ENCODE results near the gene CTIF. TPM values are rescaled to one million over a fixed set of nuclear protein-coding genes. Genes with fewer than 3 reads are reported as not detected.

Gene CTIF
- total RNA-seq, 1 experiment from 2014 or later: 3.5 TPM

DNA sequence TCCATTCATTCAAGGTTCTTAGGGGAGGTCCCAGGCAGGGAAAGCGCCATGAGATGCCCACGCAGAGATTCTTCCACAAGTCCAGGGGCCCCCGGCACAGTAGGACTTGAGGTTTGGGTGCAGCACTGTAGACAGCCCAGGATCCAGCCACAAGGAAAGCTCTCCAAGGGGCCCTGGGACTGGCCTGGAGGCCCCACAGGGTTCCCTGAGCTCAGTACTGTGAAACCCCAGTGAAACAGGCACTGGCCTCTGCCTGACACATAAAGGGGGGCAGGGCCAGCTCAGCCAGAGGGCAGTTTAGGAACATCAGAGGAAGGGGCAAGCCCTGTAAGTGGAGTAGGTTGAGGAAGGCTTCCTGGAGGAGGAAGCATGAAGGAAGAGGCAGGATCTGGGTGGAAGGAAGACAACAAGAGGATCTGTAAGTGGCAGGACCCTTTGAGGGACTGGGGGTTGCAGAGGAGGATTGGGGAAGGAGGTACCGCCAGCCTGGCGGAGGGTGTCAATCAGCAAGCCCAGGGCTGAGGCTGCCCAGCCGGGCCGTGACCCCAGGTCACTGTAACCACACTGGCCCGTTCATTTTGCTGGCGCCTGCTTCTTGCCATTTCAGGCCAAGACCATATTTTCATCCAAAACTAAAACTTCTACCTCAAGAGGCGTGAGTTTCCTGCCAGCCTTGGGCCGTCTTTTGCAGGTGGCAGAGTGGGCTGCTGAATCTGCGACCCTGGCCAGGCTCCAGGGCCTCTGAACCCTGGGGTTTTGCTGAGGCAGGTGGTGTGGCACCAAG, 236.7 kb downstream of the CTIF start:
- no peak for DNase-seq (ENCODE audit: low read depth)

DNA sequence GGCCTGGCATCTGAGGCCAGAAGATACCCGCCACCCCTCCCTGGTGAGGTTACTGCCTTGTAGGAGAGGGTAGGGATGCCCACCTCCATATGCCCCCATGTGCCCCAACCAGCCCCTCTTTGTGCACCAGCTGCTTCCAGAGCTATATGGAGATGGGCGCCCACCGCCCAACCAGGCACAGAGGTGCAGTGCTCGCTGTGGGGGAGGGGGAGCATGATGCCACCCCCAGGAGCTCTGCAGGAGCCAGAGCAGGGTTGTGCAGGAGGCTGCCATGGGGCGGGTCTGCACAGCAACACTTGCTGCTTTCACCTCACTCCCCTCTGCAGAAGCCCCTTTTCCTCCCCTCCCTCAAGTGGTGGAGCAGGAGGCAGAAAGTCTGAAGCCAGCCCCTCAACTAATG, 237.3 kb downstream of the CTIF start:
- DNase-seq (ENCODE audit: low read depth): no peak

GRCh38 chr18:48776641-48777025, 237.8 kb downstream of the CTIF start:
- DNase-seq (ENCODE audit: low read depth): no peak

GRCh38 chr18:48777026-48777743, 238.4 kb downstream of the CTIF start:
- peak; percentile 31 for DNase-seq (ENCODE audit: low read depth)

- peak; percentile 64 for DNase-seq (ENCODE audit: low read depth)
These were observed 238.9 kb downstream of the CTIF start for GRCh38 chr18:48777744-48778116.

DNA sequence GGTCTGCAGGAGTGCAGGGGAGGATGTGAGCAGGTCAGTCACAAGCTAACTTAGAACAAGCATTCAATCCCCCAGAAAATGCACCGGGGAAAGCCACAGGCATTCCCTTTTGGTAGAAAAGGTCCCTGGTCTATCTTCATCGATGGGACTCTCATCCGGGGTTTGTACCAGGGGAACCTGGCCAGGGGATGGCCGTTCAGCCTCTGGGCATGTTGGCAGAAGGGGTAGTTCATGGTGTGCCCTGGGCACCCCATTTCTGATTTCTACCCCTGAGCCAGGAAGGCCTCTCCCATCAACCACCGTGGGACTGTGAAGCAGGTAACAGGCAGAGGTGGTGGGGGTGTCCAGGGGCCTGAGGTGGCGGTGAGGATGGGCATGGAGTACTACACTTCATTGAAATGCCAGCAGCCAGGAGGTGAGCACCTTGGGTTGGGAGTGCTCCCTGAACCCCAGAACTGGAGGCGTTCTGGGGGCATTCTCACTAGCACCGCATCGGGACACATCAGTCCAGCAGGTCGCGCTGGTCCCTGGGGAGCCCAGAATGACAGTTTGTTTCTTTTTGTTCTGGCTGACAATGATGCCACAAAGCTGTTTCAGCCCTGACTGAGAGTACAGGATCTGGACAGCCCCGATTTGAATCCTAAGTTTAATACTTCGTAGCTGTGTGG, 239.6 kb downstream of the CTIF start:
- no peak for DNase-seq (ENCODE audit: low read depth)

DNA sequence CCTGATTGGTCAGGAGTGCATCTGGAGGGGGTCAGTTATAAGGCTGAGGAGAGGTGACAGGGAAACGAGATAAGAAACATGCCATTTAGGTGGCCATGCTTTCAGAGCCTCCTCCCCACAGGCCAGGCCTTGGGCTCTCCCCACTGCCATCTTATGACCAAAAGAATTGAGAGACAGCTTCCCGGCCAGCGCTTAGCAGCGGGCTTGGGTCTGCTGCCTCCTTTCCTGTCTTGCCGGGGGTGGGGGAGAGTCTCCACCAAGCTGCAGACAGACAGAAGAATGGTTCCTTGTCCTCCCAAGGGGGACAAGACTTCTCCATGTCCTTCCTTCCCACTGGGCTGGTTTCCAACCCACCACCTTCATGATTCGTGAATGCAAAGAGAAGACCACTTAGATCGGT, 240.6 kb downstream of the CTIF start:
- no peak for DNase-seq (ENCODE audit: low read depth)

- no peak for DNase-seq (ENCODE audit: low read depth)
These were observed 241.5 kb downstream of the CTIF start for GRCh38 chr18:48780201-48780912.

DNA sequence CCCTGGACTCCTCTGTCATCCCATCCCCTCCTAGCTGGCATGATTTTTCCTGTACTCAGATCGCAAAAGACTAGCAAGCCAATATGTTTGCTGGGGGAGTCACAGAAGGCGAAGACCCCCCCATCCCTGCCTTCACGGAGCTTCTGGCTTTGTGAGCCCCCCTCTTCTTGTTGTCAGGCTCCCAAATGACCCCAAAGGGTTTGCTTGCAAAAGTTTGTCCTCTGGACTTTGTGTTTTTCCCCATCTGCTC, 242.0 kb downstream of the CTIF start:
- no peak for DNase-seq (ENCODE audit: low read depth)

DNA sequence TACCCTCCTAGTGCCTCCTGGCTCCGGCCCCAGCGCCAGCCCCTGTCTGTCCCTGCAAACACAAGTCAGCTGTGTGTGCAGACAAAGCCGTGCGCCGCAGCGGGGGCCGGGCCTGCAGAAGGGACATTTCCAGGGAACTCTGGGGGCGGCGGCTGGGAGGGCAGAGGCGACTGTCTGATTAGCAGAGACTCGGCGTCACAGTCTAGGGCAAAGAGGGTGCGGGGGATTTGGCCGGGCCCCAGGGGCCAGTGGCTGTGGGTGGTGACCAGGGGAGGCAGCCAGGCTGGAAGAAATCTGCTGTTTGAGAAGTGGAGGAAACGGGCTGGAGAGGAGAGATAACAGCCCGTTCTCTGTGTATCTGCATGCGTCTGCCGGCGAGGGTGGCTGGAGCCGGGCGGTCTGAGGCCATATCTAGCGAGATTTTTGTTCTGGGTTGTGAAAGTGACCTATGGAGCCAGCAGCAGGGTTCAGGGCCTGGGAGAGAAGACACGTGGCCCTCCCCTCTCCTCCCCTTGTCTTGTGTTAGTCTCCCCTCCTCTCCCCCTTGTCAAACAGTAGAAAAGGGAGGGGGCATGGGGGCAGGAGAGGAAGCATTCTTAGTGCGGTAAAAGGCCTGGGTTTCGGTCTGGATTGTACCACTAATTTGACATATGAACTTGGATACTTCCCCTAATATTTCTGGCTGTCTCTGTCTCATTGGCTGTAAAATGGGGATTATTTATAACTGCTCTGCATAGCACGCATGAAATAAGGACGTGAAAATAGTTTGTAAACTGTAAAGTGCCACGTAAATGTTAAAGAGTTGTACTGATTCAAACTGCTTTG, 242.5 kb downstream of the CTIF start:
- DNase-seq (ENCODE audit: low read depth): no peak

- no peak for DNase-seq (ENCODE audit: low read depth)
These were observed 243.1 kb downstream of the CTIF start for GRCh38 chr18:48781988-48782363.

GRCh38 chr18:48782381-48782861, 243.6 kb downstream of the CTIF start:
- DNase-seq (ENCODE audit: low read depth): peak; percentile 76

DNA sequence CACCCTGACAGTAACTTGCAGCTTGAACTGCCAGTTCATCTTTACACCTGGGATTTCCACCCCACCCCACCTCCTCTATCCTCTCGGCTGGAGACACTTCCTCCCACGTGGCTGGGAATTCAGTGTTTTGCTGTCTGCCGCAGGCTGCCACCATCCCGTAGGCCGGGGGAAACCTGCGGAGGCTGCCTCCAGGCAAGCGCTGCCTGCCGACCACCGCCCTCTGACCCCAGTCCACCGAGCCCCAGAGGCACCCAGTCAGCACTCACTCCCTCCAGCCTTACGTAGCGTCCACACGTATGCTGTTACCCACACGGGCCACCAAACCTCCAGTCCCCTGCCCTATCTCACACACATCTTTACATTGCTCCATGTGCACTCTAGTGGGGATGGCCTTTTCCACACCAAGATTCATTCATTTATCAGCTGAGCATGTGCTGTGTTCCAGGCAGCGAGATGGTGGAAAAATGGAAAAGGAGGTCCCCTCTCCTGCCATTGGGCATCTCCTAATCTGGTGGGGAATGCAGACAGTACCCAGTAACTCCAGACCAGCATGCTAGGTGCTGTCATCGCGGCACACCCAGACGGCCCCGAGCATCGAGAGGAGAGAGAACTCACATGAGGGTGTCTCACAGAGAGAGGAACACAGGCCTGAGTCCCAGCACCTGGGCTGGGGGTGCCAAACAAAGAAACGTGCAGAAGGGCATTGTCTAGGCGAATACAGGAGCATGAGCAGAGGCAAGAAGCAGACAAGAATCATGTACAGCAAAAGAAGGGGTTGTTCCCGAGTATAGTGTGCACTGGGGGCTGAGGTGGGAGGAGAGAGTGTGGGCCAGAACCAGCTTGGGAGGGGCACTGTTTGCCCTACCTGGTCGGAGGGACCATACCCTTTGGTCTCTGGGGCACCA, 245.0 kb downstream of the CTIF start:
- DNase-seq (ENCODE audit: low read depth): no peak

DNA sequence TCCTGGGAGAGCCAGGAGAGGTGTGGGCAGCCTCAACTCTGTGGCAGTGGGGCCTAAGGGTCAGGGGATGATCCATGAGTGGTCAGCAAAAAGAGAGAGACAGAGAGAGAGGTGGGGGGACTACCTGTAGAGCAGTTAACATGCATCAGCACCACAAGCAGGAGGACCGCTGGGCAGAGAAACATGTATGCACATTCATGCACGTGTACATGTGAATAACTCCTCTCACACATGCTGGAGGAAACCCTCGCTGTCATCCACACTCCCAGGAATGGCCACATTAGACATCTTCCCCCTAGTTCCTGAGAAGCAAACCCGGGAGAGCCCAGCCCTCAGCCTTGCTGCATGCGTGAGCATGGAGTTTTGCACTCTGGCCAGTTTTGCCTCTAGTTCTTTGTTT, 245.8 kb downstream of the CTIF start:
- DNase-seq (ENCODE audit: low read depth): no peak

- DNase-seq (ENCODE audit: low read depth): no peak
These were observed 246.3 kb downstream of the CTIF start for GRCh38 chr18:48785091-48785614.

GRCh38 chr18:48785736-48786454, 247.1 kb downstream of the CTIF start:
- DNase-seq (ENCODE audit: low read depth): no peak

GRCh38 chr18:48786455-48787202, 247.8 kb downstream of the CTIF start:
- DNase-seq (ENCODE audit: low read depth): peak; percentile 24

- no peak for DNase-seq (ENCODE audit: low read depth)
These were observed 248.6 kb downstream of the CTIF start for GRCh38 chr18:48787203-48788151.
